Islet precursor cell (in vitro differentiated cells): ENCODE data around the gene SLF2.

Experiments used
- DNase-seq: peaks from one replicate; pipeline ENCODE4 v3.0.0-alpha.2; 2018

SLF2 gene

GRCh38 chr10:100901051-100901450 lies 11.7 kb upstream of the SLF2 start:
- DNase-seq: no peak

GRCh38 chr10:100902622-100903021 lies 10.1 kb upstream of the SLF2 start:
- no peak for DNase-seq

GRCh38 chr10:100904917-100905316 lies 7.8 kb upstream of the SLF2 start:
- no peak for DNase-seq

GRCh38 chr10:100907175-100907574 lies 5.6 kb upstream of the SLF2 start:
- no peak for DNase-seq

GRCh38 chr10:100907773-100908363 lies 4.9 kb upstream of the SLF2 start:
- DNase-seq: no peak

GRCh38 chr10:100908378-100908777 lies 4.4 kb upstream of the SLF2 start:
- DNase-seq: no peak

- peak; percentile 55 for DNase-seq
Observed at GRCh38 chr10:100909501-100910263, 3.1 kb upstream of the SLF2 start.

- DNase-seq: no peak
Observed at GRCh38 chr10:100911472-100911871, 1.3 kb upstream of the SLF2 start.

GRCh38 chr10:100912013-100912604 lies 654 bp upstream of the SLF2 start:
- no peak for DNase-seq

- no peak for DNase-seq
Observed at GRCh38 chr10:100913470-100913865, 705 bp downstream of the SLF2 start.

- DNase-seq: no peak
Observed at GRCh38 chr10:100917071-100917470, 4.3 kb downstream of the SLF2 start.

GRCh38 chr10:100923580-100923979 lies 10.8 kb downstream of the SLF2 start:
- no peak for DNase-seq

GRCh38 chr10:100927266-100927665 lies 14.5 kb downstream of the SLF2 start:
- no peak for DNase-seq

GRCh38 chr10:100928039-100928438 lies 15.3 kb downstream of the SLF2 start:
- no peak for DNase-seq

- DNase-seq: no peak
Observed at GRCh38 chr10:100930368-100930767, 17.6 kb downstream of the SLF2 start.

- DNase-seq: no peak
Observed at GRCh38 chr10:100934084-100934659, 21.4 kb downstream of the SLF2 start.

GRCh38 chr10:100939763-100940344 lies 27.1 kb downstream of the SLF2 start:
- no peak for DNase-seq

- no peak for DNase-seq
Observed at GRCh38 chr10:100942229-100942628, 29.5 kb downstream of the SLF2 start.

GRCh38 chr10:100943508-100943907 lies 30.7 kb downstream of the SLF2 start:
- no peak for DNase-seq

GRCh38 chr10:100945754-100946153 lies 33.0 kb downstream of the SLF2 start:
- no peak for DNase-seq

- DNase-seq: no peak
Observed at GRCh38 chr10:100948916-100949315, 36.2 kb downstream of the SLF2 start.

GRCh38 chr10:100960251-100960650 lies 47.5 kb downstream of the SLF2 start:
- DNase-seq: no peak

GRCh38 chr10:100962351-100963080 lies 49.8 kb downstream of the SLF2 start:
- no peak for DNase-seq
